ENCODE measurements around the gene CFL1.

GRCh38 chr11:65811764-65812475, 46.1 kb downstream of the CFL1 start:
- TF ChIP-seq, protein P1, sequence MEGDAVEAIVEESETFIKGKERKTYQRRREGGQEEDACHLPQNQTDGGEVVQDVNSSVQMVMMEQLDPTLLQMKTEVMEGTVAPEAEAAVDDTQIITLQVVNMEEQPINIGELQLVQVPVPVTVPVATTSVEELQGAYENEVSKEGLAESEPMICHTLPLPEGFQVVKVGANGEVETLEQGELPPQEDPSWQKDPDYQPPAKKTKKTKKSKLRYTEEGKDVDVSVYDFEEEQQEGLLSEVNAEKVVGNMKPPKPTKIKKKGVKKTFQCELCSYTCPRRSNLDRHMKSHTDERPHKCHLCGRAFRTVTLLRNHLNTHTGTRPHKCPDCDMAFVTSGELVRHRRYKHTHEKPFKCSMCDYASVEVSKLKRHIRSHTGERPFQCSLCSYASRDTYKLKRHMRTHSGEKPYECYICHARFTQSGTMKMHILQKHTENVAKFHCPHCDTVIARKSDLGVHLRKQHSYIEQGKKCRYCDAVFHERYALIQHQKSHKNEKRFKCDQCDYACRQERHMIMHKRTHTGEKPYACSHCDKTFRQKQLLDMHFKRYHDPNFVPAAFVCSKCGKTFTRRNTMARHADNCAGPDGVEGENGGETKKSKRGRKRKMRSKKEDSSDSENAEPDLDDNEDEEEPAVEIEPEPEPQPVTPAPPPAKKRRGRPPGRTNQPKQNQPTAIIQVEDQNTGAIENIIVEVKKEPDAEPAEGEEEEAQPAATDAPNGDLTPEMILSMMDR (IDR thresholded peaks at IDR 0.05): no peak
- TF ChIP-seq EP300 (IDR thresholded peaks at IDR 0.05): no peak

Data from sigmoid colon (tissue), 4 donors.